ENCODE results near the gene PRSS1. TPM values are rescaled to one million over a fixed set of nuclear protein-coding genes. Genes with fewer than 3 reads are reported as not detected.
A peak's percentile ranks its signal among the peaks of the same experiment; 100 is the strongest.

PRSS1 gene
- total and polyA plus RNA-seq, 2 of the 8 experiments (the other 6 are each of a cell fraction or from before 2014, with no cell fraction given) = 0.09 TPM; not detected in 1

- H3K4me1 ChIP-seq (replicated peaks in 1 of 4; ENCODE audit: control insufficient read depth in 3 of 4, insufficient read depth in 4 of 4, low read length in 3 of 4) = peaks cover 0 to 9% (median 6%) of the 10 kb centered on the region in 4 experiments; a peak in 4 of 7 replicates
- H2AFZ ChIP-seq (ENCODE audit: low read length) = no peak overlapping the region
- H2BK20ac ChIP-seq (ENCODE audit: low read length) = no peak overlapping the region
- no peaks in the 10 kb centered on the region; a peak in 2 of 4 replicates for H3K9me3 ChIP-seq (ENCODE audit: insufficient read depth in 2 of 2, low read depth in 1 of 2, low read length in 1 of 2)
- H3K4ac ChIP-seq (replicated peaks; ENCODE audit: insufficient read length, low read depth, low read length) = no peak overlapping the region
- TF ChIP-seq TEAD4 (IDR thresholded peaks at IDR 0.05; ENCODE audit: low read depth, low read length) (no peak), RAD21 (IDR thresholded peaks at IDR 0.05 in 1 of 2, conservative IDR thresholded peaks at IDR 0.05 in 1 of 2; ENCODE audit: low read depth in 2 of 2, low read length in 2 of 2) (peak; percentile 28 to 52; a peak in 3 of 4 replicates), SUZ12 (IDR thresholded peaks at IDR 0.05; ENCODE audit: low read length) (no peak), BACH1 (IDR thresholded peaks at IDR 0.05; ENCODE audit: low read length) (no peak), CTCF (IDR thresholded peaks at IDR 0.05; ENCODE audit: control extremely low read depth in 1 of 3, insufficient read depth in 1 of 3, low read depth in 1 of 3, low read length in 3 of 3) (peak in 2 of 3 experiments; percentile 46 to 54; a peak in 3 of 4 replicates), SIN3A (conservative IDR thresholded peaks at IDR 0.05 in 1 of 2, IDR thresholded peaks at IDR 0.05 in 1 of 2; ENCODE audit: low read depth in 1 of 2, low read length in 2 of 2) (no peak), POU5F1 (IDR thresholded peaks at IDR 0.05; ENCODE audit: low read depth, low read length) (no peak), GTF2F1 (IDR thresholded peaks at IDR 0.05; ENCODE audit: borderline replicate concordance, low read depth, low read length) (no peak)
- 87% methylated on average over 18 of the region's 18 CpGs; no CpG with 5 or more reads in 1 of the 2 experiments for WGBS, 2 experiments (ENCODE audit: extremely low coverage in 1 of 2, insufficient coverage in 1 of 2, insufficient read length in 1 of 2, insufficient replicate concordance in 2 of 2, low coverage in 1 of 2, low lambda C conversion rate in 2 of 2, missing lambda C conversion rate in 1 of 2)
- H3K56ac ChIP-seq (replicated peaks; ENCODE audit: insufficient read length, low read depth, low read length) = no peak overlapping the region
- H3K27me3 ChIP-seq (replicated peaks in 1 of 4; ENCODE audit: control insufficient read depth in 3 of 4, extremely low read depth in 1 of 4, insufficient read depth in 3 of 4, low read length in 3 of 4) = no peaks in the 10 kb centered on the region
- FAIRE-seq (peak; percentile 52), DNase-seq (ENCODE audit: low read depth in 1 of 2, low spot score in 2 of 2) (no peak)
- CTCF ChIA-PET (ENCODE audit: partially characterized antibody) = interaction anchor here (0.6 to 8.8 kb wide), 24 partner anchors 8 to 353 kb away, joined by 3 to 84 read pairs (median 5); partner anchors contain the start of genes PRSS1 and PRSS2
- POLR2A ChIA-PET (ENCODE audit: partially characterized antibody) = interaction anchor here (0.7 kb wide), 1 partner anchor 15 kb away, joined by 3 read pairs; no protein-coding TSS in a partner anchor
- H3K9ac ChIP-seq (replicated peaks in 1 of 4; ENCODE audit: extremely low read depth in 1 of 4, low read depth in 3 of 4, low read length in 3 of 4) = no peak overlapping the region
- no peak overlapping the region for H3K27ac ChIP-seq (ENCODE audit: low read depth, low read length)
- no peak overlapping the region for H4K91ac ChIP-seq (replicated peaks; ENCODE audit: insufficient read length, low read length)
- H3K14ac ChIP-seq (ENCODE audit: insufficient read length) = no peak overlapping the region
- H2BK12ac ChIP-seq (ENCODE audit: low read depth, low read length) = peak overlapping the region; percentile 29; the same call in 1 of the 2 replicates
- H3K36me3 ChIP-seq (ENCODE audit: control insufficient read depth in 2 of 4, insufficient read depth in 4 of 4, low read length in 3 of 4) = peaks cover 0 to 3% (median 0%) of the 10 kb centered on the region in 4 experiments; a peak in 1 of 8 replicates
- no peak overlapping the region for H2AK5ac ChIP-seq (ENCODE audit: low read depth, low read length)
- H4K5ac ChIP-seq (ENCODE audit: insufficient read length, low read depth, low read length) = no peak overlapping the region
- H3K79me2 ChIP-seq (ENCODE audit: control insufficient read depth in 1 of 2, insufficient read depth in 2 of 2, low read length in 2 of 2) = no peaks in the 10 kb centered on the region
- H3K23ac ChIP-seq (ENCODE audit: insufficient read length) = no peak overlapping the region
- no peaks in the 10 kb centered on the region for H3K79me1 ChIP-seq (ENCODE audit: low read depth, low read length)
- no peaks in the 10 kb centered on the region for H4K20me1 ChIP-seq (replicated peaks in 1 of 2; ENCODE audit: control insufficient read depth in 1 of 2, insufficient read depth in 2 of 2, low read length in 2 of 2)
- no peak overlapping the region for H3K4me2 ChIP-seq (ENCODE audit: insufficient read depth in 1 of 2, low read depth in 2 of 2, low read length in 2 of 2)
- H3K4me3 ChIP-seq (ENCODE audit: extremely low read depth in 1 of 4, insufficient read depth in 2 of 4, low read depth in 3 of 4, low read length in 4 of 4) = no peak overlapping the region
- H2BK120ac ChIP-seq (replicated peaks; ENCODE audit: low read depth, low read length) = peak overlapping the region; percentile 24
- H2BK5ac ChIP-seq (ENCODE audit: low read depth, low read length) = no peak overlapping the region
- H2BK15ac ChIP-seq (ENCODE audit: low read length) = no peak overlapping the region
- H3K23me2 ChIP-seq (ENCODE audit: low read depth, low read length) = no peaks in the 10 kb centered on the region
- no peak overlapping the region for H3K18ac ChIP-seq (ENCODE audit: extremely low read depth, low read length)
- H4K8ac ChIP-seq (ENCODE audit: extremely low read depth, insufficient read depth, low read length) = no peak overlapping the region
Observed at GRCh38 chr7:142711746-142712616, 37.3 kb upstream of the PRSS1 start.

All from H1 (cell line).